ENCODE measurements around the gene OSR1. TPM values are rescaled to one million over a fixed set of nuclear protein-coding genes. Genes with fewer than 3 reads are reported as not detected.

Gene OSR1
- total RNA-seq, 1 donor from 2014 or later, result 2.5 TPM

GRCh38 chr2:19359456-19359855 is 1.0 kb upstream of the OSR1 start:
- no peak for DNase-seq (ENCODE audit: low read depth)

GRCh38 chr2:19359021-19359357 is 566 bp upstream of the OSR1 start:
- DNase-seq (ENCODE audit: low read depth), result no peak

- DNase-seq (ENCODE audit: low read depth), result peak; percentile 81
Observed at GRCh38 chr2:19357402-19358241, 801 bp downstream of the OSR1 start.

GRCh38 chr2:19356545-19357401 is 1.6 kb downstream of the OSR1 start:
- DNase-seq (ENCODE audit: low read depth), result no peak

- DNase-seq (ENCODE audit: low read depth), result no peak
Observed at GRCh38 chr2:19355931-19356544, 2.4 kb downstream of the OSR1 start.

GRCh38 chr2:19355416-19355821 is 3.0 kb downstream of the OSR1 start:
- no peak for DNase-seq (ENCODE audit: low read depth)

- DNase-seq (ENCODE audit: low read depth), result no peak
Observed at GRCh38 chr2:19355014-19355405, 3.4 kb downstream of the OSR1 start.

- no peak for DNase-seq (ENCODE audit: low read depth)
Observed at GRCh38 chr2:19353721-19354050, 4.7 kb downstream of the OSR1 start.

GRCh38 chr2:19352946-19353720 is 5.3 kb downstream of the OSR1 start:
- DNase-seq (ENCODE audit: low read depth), result no peak

- DNase-seq (ENCODE audit: low read depth), result no peak
Observed at GRCh38 chr2:19351899-19352697, 6.3 kb downstream of the OSR1 start.

GRCh38 chr2:19351499-19351898 is 6.9 kb downstream of the OSR1 start:
- no peak for DNase-seq (ENCODE audit: low read depth)

GRCh38 chr2:19350678-19351401 is 7.6 kb downstream of the OSR1 start:
- DNase-seq (ENCODE audit: low read depth), result no peak

GRCh38 chr2:19349911-19350677 is 8.3 kb downstream of the OSR1 start:
- DNase-seq (ENCODE audit: low read depth), result no peak

- no peak for DNase-seq (ENCODE audit: low read depth)
Observed at GRCh38 chr2:19348692-19349091, 9.7 kb downstream of the OSR1 start.

- peak; percentile 97 for DNase-seq (ENCODE audit: low read depth)
Observed at GRCh38 chr2:19347619-19348562, 10.5 kb downstream of the OSR1 start.

- no peak for DNase-seq (ENCODE audit: low read depth)
Observed at GRCh38 chr2:19346983-19347618, 11.3 kb downstream of the OSR1 start.

GRCh38 chr2:19337742-19338141 is 20.7 kb downstream of the OSR1 start:
- DNase-seq (ENCODE audit: low read depth), result no peak
